H9 (cell line): ENCODE data around the gene SRBD1. TPM values are rescaled to one million over a fixed set of nuclear protein-coding genes. Genes with fewer than 3 reads are reported as not detected.

Experiments
- DNase-seq: peaks from one replicate; pipeline ENCODE4 v3.0.0-alpha.2; 2017
- H2AFZ ChIP-seq: one replicate; pipeline ENCODE4 v1.6.1; 2013; ENCODE audit warnings: mild to moderate bottlenecking, low read length, control low read depth, moderate library complexity
- H2AK5ac ChIP-seq: 2 replicates; pipeline ENCODE4 v1.6.1; 2013; ENCODE audit warnings: low read length, control low read depth, mixed read lengths; ENCODE audit not compliant: insufficient read length
- H2BK120ac ChIP-seq: one replicate; pipeline ENCODE4 v1.6.1; 2013; ENCODE audit warnings: low read depth, mild to moderate bottlenecking, low read length, control low read depth, inconsistent platforms; ENCODE audit not compliant: poor library complexity, severe bottlenecking
- H2BK12ac ChIP-seq: 2 replicates; pipeline ENCODE4 v1.6.1; 2013; ENCODE audit warnings: low read length, control low read depth, mixed read lengths, low read depth; ENCODE audit not compliant: insufficient read length
- H2BK15ac ChIP-seq: 2 replicates; pipeline ENCODE4 v1.6.1; 2013; ENCODE audit warnings: low read depth, low read length, control low read depth
- H2BK20ac ChIP-seq: one replicate; pipeline ENCODE4 v1.6.1; 2013; ENCODE audit warnings: low read depth, mild to moderate bottlenecking, low read length, control low read depth, inconsistent platforms; ENCODE audit not compliant: poor library complexity, severe bottlenecking
- H2BK5ac ChIP-seq: 2 replicates; pipeline ENCODE4 v1.6.1; 2013; ENCODE audit warnings: low read length, control low read depth, mixed read lengths; ENCODE audit not compliant: insufficient read length
- H3K14ac ChIP-seq: 2 replicates; pipeline ENCODE4 v1.6.1; 2013; ENCODE audit warnings: low read length, control low read depth; ENCODE audit not compliant: insufficient read depth
- H3K18ac ChIP-seq: 2 replicates; pipeline ENCODE4 v1.6.1; 2013; ENCODE audit warnings: low read depth, mild to moderate bottlenecking, mixed read lengths, low read length, control low read depth; ENCODE audit not compliant: insufficient read length
- H3K23ac ChIP-seq: 2 replicates; pipeline ENCODE4 v1.6.1; 2013; ENCODE audit warnings: low read length, control low read depth, mixed read lengths, low read depth; ENCODE audit not compliant: insufficient read length
- H3K23me2 ChIP-seq: 2 replicates; pipeline ENCODE4 v1.6.1; 2013; ENCODE audit warnings: low read depth, mild to moderate bottlenecking, mixed read lengths, low read length, control low read depth; ENCODE audit not compliant: insufficient read length, poor library complexity, severe bottlenecking
- H3K27ac ChIP-seq: 2 replicates; pipeline ENCODE4 v1.5.1; 2013; ENCODE audit warnings: low read length, control low read depth, mixed read lengths, low read depth; ENCODE audit not compliant: insufficient read length
- H3K27me3 ChIP-seq: 2 replicates; pipeline ENCODE4 v1.6.1; 2013; ENCODE audit warnings: low read length, control low read depth, inconsistent platforms; ENCODE audit not compliant: insufficient read depth
- H3K4ac ChIP-seq: 2 replicates; pipeline ENCODE4 v1.6.1; 2013; ENCODE audit warnings: low read depth, mild to moderate bottlenecking, control low read depth, inconsistent platforms, low read length, moderate library complexity
- H3K4me1 ChIP-seq: 2 replicates; pipeline ENCODE4 v1.6.1; 2013; ENCODE audit warnings: low read length, control low read depth, inconsistent platforms; ENCODE audit not compliant: insufficient read depth
- H3K4me2 ChIP-seq: 2 replicates; pipeline ENCODE4 v1.6.1; 2013; ENCODE audit warnings: low read length, control low read depth, mixed read lengths; ENCODE audit not compliant: insufficient read length, insufficient read depth
- H3K56ac ChIP-seq: 2 replicates; pipeline ENCODE4 v1.6.1; 2013; ENCODE audit warnings: low read depth, mild to moderate bottlenecking, mixed read lengths, low read length, control low read depth; ENCODE audit not compliant: insufficient read length
- H3K79me1 ChIP-seq: 2 replicates; pipeline ENCODE4 v1.6.1; 2013; ENCODE audit warnings: low read depth, mild to moderate bottlenecking, moderate library complexity, low read length, control low read depth, inconsistent platforms; ENCODE audit not compliant: insufficient read depth, poor library complexity, severe bottlenecking
- H3K79me2 ChIP-seq: 2 replicates; pipeline ENCODE4 v1.6.1; 2013; ENCODE audit warnings: low read length, control low read depth, inconsistent platforms; ENCODE audit not compliant: insufficient read depth
- H3K9ac ChIP-seq: 2 replicates; pipeline ENCODE4 v1.6.1; 2013; ENCODE audit warnings: low read length, control low read depth, mixed read lengths; ENCODE audit not compliant: insufficient read length; ENCODE audit errors: extremely low read depth
- H3K9me3 ChIP-seq: one replicate; pipeline ENCODE4 v1.6.1; 2013; ENCODE audit warnings: low read depth, low read length, inconsistent platforms; ENCODE audit not compliant: control insufficient read depth
- H3T11ph ChIP-seq: one replicate; pipeline ENCODE4 v1.6.1; 2013; ENCODE audit warnings: mild to moderate bottlenecking, low read length, control low read depth, inconsistent platforms
- H4K20me1 ChIP-seq: one replicate; pipeline ENCODE4 v1.6.1; 2013; ENCODE audit not compliant: control insufficient read depth, insufficient read length, insufficient read depth
- H4K5ac ChIP-seq: 2 replicates; pipeline ENCODE4 v1.6.1; 2013; ENCODE audit warnings: low read depth, mild to moderate bottlenecking, mixed read lengths, low read length, control low read depth; ENCODE audit not compliant: insufficient read length
- H4K8ac ChIP-seq: replicated peaks from 2 replicates; pipeline ENCODE4 v1.6.1; 2013; ENCODE audit warnings: low read length, control low read depth, mixed read lengths, low read depth; ENCODE audit not compliant: insufficient read length
- H4K91ac ChIP-seq: 2 replicates; pipeline ENCODE4 v1.6.1; 2013; ENCODE audit warnings: low read depth, mild to moderate bottlenecking, moderate library complexity, mixed read lengths, low read length, control low read depth; ENCODE audit not compliant: insufficient read length
- H3K27ac Mint-ChIP-seq, 3 experiments: 2 replicates in 2 of 3; 3 replicates in 1 of 3; pipeline ENCODE4 v1.8.0; 2020 to 2021; ENCODE audit warnings: mixed read lengths in 3 of 3, mild to moderate bottlenecking in 1 of 3, moderate library complexity in 1 of 3
- H3K27me3 Mint-ChIP-seq: 2 replicates; pipeline ENCODE4 v1.8.0; 2021; ENCODE audit warnings: low read depth, mild to moderate bottlenecking, moderate library complexity, mixed read lengths
- H3K36me3 Mint-ChIP-seq, 3 experiments: 2 replicates in 2 of 3; 3 replicates in 1 of 3; pipeline ENCODE4 v1.8.0; 2020 to 2021; ENCODE audit warnings: low read depth in 3 of 3, mixed read lengths in 3 of 3; ENCODE audit not compliant: insufficient read depth in 1 of 3
- H3K4me1 Mint-ChIP-seq, 2 experiments: 2 replicates each; pipeline ENCODE4 v1.8.0; 2020; ENCODE audit warnings: mixed read lengths in 2 of 2
- H3K4me3 Mint-ChIP-seq, 2 experiments: 2 replicates in 1 of 2; 3 replicates in 1 of 2; pipeline ENCODE4 v1.8.0; 2020 to 2021; ENCODE audit warnings: mild to moderate bottlenecking in 2 of 2, mixed read lengths in 2 of 2, moderate library complexity in 1 of 2
- H3K9me3 Mint-ChIP-seq, 2 experiments: 2 replicates in 1 of 2; 3 replicates in 1 of 2; pipeline ENCODE4 v1.8.0; 2020; ENCODE audit warnings: mild to moderate bottlenecking in 2 of 2, mixed read lengths in 2 of 2, moderate library complexity in 1 of 2
- WGBS: extraction: QIAGEN DNeasy Blood & Tissue Kit; methylation state at CpG from one replicate; pipeline ENCODE4 v1.1.7; 2013; ENCODE audit warnings: missing lambda C conversion rate, low lambda C conversion rate, mixed read lengths; ENCODE audit not compliant: insufficient read length; ENCODE audit errors: extremely low coverage; 5-methylcytosine and 5-hydroxymethylcytosine counted together
- total RNA-seq: library from RNA; stranded (reverse); gene quantifications from 2 replicates; pipeline ENCODE4 v1.2.1, GENCODE V29; 2021
- TF ChIP-seq, protein P1 (sequence below): fragments of 200-600 bp; sonication (generic); conservative IDR thresholded peaks from 3 replicates; pipeline ENCODE4 v1.8.0; 2021; ENCODE audit warnings: antibody characterized with exemption, mild to moderate bottlenecking

Gene SRBD1
- total RNA-seq, 1 experiment from 2014 or later = 18.3 TPM

DNA sequence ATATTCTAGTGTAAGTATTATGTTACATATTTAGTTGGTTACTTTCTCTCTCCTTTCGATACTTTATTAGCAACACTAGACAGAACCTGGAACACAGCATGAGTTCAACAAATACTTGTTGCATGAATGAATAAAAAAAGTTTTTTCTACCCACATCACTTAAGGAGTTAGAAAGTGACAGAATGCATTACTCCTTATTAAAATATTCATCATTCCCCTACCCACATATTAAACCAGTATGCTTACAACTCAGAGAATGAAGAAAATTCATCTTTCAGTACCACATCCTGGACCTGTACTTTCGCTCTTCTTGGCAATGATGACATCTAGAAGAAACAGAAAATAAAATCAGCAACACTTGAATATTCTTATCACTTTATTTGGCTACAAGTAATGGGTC is 6.0 kb downstream of the SRBD1 start:
- H3K4me1 Mint-ChIP-seq = peaks cover 14 to 18% of the 10 kb centered on the region in 2 experiments
- no peak for DNase-seq
- no peak overlapping the region for H3K4me2 ChIP-seq
- no peak overlapping the region for H3K18ac ChIP-seq
- no peak overlapping the region for H3K9ac ChIP-seq
- H4K8ac ChIP-seq = no peak overlapping the region
- no peaks in the 10 kb centered on the region for H3K27me3 ChIP-seq
- no peaks in the 10 kb centered on the region for H3K9me3 ChIP-seq
- no peaks in the 10 kb centered on the region for H4K20me1 ChIP-seq
- no peak overlapping the region for H3K27ac Mint-ChIP-seq
- no peak overlapping the region for H3K56ac ChIP-seq
- no peaks in the 10 kb centered on the region for H3K9me3 Mint-ChIP-seq
- no peak overlapping the region for H2BK12ac ChIP-seq
- no peaks in the 10 kb centered on the region for H3K4me1 ChIP-seq
- no peak overlapping the region for H2BK120ac ChIP-seq
- H4K5ac ChIP-seq = no peak overlapping the region
- H2BK5ac ChIP-seq = no peak overlapping the region
- no peak overlapping the region for H3K4me3 Mint-ChIP-seq
- no peak overlapping the region for H2BK15ac ChIP-seq
- peaks cover 1% of the 10 kb centered on the region; the same call in 1 of the 2 replicates for H3K79me2 ChIP-seq
- WGBS = no CpG with 5 or more reads among the region's 2 CpGs
- peaks cover 14 to 36% (median 32%) of the 10 kb centered on the region in 3 experiments; a peak in 6 of 7 replicates for H3K36me3 Mint-ChIP-seq
- H3T11ph ChIP-seq = no peak overlapping the region
- H3K27me3 Mint-ChIP-seq = no peaks in the 10 kb centered on the region; the same call in 1 of the 2 replicates
- H4K91ac ChIP-seq = no peak overlapping the region
- H3K79me1 ChIP-seq = peaks cover 5% of the 10 kb centered on the region
- TF ChIP-seq, protein P1, sequence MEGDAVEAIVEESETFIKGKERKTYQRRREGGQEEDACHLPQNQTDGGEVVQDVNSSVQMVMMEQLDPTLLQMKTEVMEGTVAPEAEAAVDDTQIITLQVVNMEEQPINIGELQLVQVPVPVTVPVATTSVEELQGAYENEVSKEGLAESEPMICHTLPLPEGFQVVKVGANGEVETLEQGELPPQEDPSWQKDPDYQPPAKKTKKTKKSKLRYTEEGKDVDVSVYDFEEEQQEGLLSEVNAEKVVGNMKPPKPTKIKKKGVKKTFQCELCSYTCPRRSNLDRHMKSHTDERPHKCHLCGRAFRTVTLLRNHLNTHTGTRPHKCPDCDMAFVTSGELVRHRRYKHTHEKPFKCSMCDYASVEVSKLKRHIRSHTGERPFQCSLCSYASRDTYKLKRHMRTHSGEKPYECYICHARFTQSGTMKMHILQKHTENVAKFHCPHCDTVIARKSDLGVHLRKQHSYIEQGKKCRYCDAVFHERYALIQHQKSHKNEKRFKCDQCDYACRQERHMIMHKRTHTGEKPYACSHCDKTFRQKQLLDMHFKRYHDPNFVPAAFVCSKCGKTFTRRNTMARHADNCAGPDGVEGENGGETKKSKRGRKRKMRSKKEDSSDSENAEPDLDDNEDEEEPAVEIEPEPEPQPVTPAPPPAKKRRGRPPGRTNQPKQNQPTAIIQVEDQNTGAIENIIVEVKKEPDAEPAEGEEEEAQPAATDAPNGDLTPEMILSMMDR = no peak
- no peak overlapping the region for H3K14ac ChIP-seq
- H2BK20ac ChIP-seq = no peak overlapping the region
- no peak overlapping the region for H2AK5ac ChIP-seq
- no peak overlapping the region for H3K27ac ChIP-seq
- H3K4ac ChIP-seq = no peak overlapping the region
- H3K23me2 ChIP-seq = no peaks in the 10 kb centered on the region
- H2AFZ ChIP-seq = no peak overlapping the region
- H3K23ac ChIP-seq = no peak overlapping the region
